PFSK-1 (cell line): ENCODE data around the gene ITPA. TPM values are rescaled to one million over a fixed set of nuclear protein-coding genes. Genes with fewer than 3 reads are reported as not detected.

ENCODE experiments used
- FOXP2 ChIP-seq: optimal IDR thresholded peaks from 2 replicates; pipeline ENCODE3; 2011; ENCODE audit warnings: borderline replicate concordance, control low read depth, inconsistent platforms; ENCODE audit not compliant: insufficient read depth; ENCODE audit errors: extremely low read length, extremely low read depth
- POLR2AphosphoS5 ChIP-seq: IDR thresholded peaks from 2 replicates; pipeline ENCODE4 v1.6.1; 2012; ENCODE audit warnings: low read depth, mild to moderate bottlenecking, control low read depth, low read length, moderate library complexity
- REST ChIP-seq, 2 experiments: IDR thresholded peaks; 2 replicates each; pipeline versions ENCODE4 v1.6.1 to v1.8.0; 2011 to 2012; ENCODE audit warnings: low read depth in 2 of 2, low read length in 2 of 2, control low read depth in 1 of 2, inconsistent platforms in 1 of 2, mild to moderate bottlenecking in 1 of 2, moderate library complexity in 1 of 2; ENCODE audit not compliant: insufficient read depth in 1 of 2
- SIN3A ChIP-seq: IDR thresholded peaks from 2 replicates; pipeline ENCODE4 v1.6.1; 2012; ENCODE audit warnings: mild to moderate bottlenecking, low read length, moderate library complexity, borderline replicate concordance; ENCODE audit not compliant: insufficient read depth
- TAF1 ChIP-seq: IDR thresholded peaks from 2 replicates; pipeline ENCODE4 v1.6.1; 2012; ENCODE audit warnings: low read length, control low read depth, borderline replicate concordance; ENCODE audit not compliant: insufficient read depth
- polyA plus RNA-seq: library from polyadenylated mRNA; unstranded; fragments of >200 nt; gene quantifications from one replicate; pipeline ENCODE4 v1.2.1, GENCODE V29; 2012; ENCODE audit warnings: low read depth, missing spikeins; ENCODE audit not compliant: insufficient read length

ITPA gene
- 97.5 TPM for polyA plus RNA-seq

- TF ChIP-seq POLR2AphosphoS5 (peak; percentile 87), TAF1 (0 out of 2 replicates have a peak, but pooled peaks have one; percentile 71), REST (IDR thresholded peaks at IDR 0.05; ENCODE audit: insufficient read depth in 1 of 2, low read depth in 2 of 2, low read length in 2 of 2) (0 out of 4 replicates have a peak, but pooled peaks of 1 of the 2 experiments have one; percentile 25), FOXP2 (no peak), SIN3A (peak; percentile 37; the same call in 1 of the 2 replicates)
Observed at GRCh38 chr20:3209257-3209945, at the start of gene ITPA. ITPA (plus strand) TSS chr20:3209498; CDS start chr20:3209552, 54 bp downstream.

DNA sequence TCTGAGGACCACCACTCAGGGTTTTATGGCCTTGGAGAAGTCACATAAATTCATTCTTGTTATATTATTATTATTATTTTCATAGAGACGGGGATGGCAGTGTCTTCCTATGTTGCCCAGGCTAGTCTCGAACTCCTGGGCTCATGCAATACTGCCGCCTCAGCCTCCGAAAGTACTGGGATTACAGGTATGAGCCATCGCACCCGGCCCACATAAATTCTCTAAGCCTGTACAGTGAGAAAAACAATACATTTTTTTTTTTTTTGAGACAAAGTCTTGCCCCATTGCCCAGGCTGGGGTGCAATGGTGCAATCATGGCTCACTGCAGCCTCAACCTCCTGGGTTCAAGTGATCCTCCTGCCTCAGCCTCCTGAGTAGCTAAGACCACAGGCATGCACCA is 48.9 kb upstream of the ITPA start:
- TF ChIP-seq POLR2AphosphoS5: no peak
- TF ChIP-seq SIN3A: no peak
- no peak for TF ChIP-seq REST (IDR thresholded peaks at IDR 0.05; ENCODE audit: insufficient read depth in 1 of 2, low read depth in 2 of 2, low read length in 2 of 2)
- TF ChIP-seq TAF1: no peak
- TF ChIP-seq FOXP2: no peak

- TF ChIP-seq REST (IDR thresholded peaks at IDR 0.05; ENCODE audit: insufficient read depth in 1 of 2, low read depth in 2 of 2, low read length in 2 of 2): no peak
- no peak for TF ChIP-seq TAF1
- TF ChIP-seq SIN3A: no peak
- TF ChIP-seq FOXP2: no peak
- TF ChIP-seq POLR2AphosphoS5: no peak
Observed at GRCh38 chr20:3161316-3162079, 47.8 kb upstream of the ITPA start.

GRCh38 chr20:3162080-3162611 is 47.2 kb upstream of the ITPA start:
- TF ChIP-seq FOXP2 (no peak), SIN3A (no peak), REST (IDR thresholded peaks at IDR 0.05; ENCODE audit: insufficient read depth in 1 of 2, low read depth in 2 of 2, low read length in 2 of 2) (no peak), TAF1 (no peak), POLR2AphosphoS5 (no peak)
